Measurements from ENCODE around the gene SAT2.
"Not testable (repeated sequence)": the region's sequence is repeated elsewhere in the genome, so short reads cannot be mapped to it uniquely, and the experiment has no call there.

The SAT2 gene

DNA sequence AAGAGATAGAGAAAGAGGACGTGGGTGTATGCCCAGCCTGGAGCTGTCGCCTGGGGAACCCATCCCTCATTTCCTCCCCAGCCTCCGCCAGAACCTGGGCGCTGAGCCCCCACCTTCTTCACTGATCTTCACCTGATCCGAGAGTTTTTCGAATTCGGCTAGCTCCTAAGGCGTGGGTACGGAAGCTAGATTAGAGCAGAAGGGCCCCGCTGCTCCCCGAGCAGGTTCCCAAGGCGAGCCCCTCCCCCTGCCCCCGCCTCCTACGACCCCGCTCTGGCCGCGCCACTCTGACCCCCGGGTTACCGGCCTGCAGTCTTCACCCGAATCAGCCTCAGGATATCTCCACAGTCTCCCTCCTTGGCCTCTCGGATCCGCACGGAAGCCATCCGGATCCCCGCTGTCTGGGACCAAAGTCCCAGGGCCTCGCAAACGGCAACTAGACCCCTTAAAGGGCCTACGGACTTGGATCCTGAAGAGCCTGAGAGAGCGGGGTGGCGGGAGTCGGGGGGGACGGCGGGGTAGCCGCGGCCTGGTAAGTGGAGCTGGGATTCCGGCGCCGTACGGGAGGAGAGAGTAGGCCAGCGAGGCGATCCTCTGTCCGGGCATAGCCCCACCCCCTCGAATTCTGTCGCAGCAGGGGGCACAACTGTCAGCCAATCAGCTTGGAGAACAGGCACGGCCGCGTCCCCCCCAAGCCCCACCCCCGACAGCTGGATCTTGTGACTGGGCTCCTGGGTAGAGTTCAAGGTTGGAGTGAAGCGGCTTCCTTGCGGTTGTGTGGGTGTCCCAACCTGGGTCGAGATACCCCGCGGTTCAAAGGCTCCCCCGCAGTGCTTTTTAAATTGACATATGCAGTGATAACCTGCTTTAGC lies at the start of gene SAT2:
SAT2 (minus strand) TSS at position 572 of the 872 bp plus-strand sequence; CDS start at position 386, 186 bp downstream.
- peak; percentile 77 to 80 for DNase-seq (ENCODE audit: low read depth in 2 of 2)

- no peak for DNase-seq (ENCODE audit: low read depth in 2 of 2)
Measured at GRCh38 chr17:7676533-7676932, 48.9 kb upstream of the SAT2 start.

DNA sequence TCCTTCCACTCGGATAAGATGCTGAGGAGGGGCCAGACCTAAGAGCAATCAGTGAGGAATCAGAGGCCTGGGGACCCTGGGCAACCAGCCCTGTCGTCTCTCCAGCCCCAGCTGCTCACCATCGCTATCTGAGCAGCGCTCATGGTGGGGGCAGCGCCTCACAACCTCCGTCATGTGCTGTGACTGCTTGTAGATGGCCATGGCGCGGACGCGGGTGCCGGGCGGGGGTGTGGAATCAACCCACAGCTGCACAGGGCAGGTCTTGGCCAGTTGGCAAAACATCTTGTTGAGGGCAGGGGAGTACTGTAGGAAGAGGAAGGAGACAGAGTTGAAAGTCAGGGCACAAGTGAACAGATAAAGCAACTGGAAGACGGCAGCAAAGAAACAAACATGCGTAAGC lies 47.3 kb upstream of the SAT2 start:
- DNase-seq (ENCODE audit: low read depth in 2 of 2) = no peak

GRCh38 chr17:7673239-7673638 lies 45.6 kb upstream of the SAT2 start:
- DNase-seq (ENCODE audit: low read depth in 2 of 2) = no peak

- DNase-seq (ENCODE audit: low read depth in 2 of 2) = no peak
Measured at GRCh38 chr17:7668482-7668881, 40.9 kb upstream of the SAT2 start.

GRCh38 chr17:7667656-7668406 lies 40.2 kb upstream of the SAT2 start:
- no peak for DNase-seq (ENCODE audit: low read depth in 2 of 2)

GRCh38 chr17:7656958-7657609 lies 29.5 kb upstream of the SAT2 start:
- DNase-seq (ENCODE audit: low read depth in 2 of 2) = no peak

DNA sequence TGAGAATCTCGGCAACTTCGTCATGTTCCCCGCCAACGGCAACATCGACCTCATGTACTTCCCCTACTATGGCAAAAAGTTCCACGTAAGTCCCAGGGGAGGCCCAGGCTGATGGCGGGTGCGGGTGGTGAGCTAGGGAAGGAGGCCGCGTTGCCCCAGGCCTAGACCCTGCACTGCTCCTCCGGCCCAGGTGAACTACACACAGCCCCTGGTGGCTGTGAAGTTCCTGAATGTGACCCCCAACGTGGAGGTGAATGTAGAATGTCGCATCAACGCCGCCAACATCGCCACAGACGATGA lies 27.9 kb upstream of the SAT2 start:
- no peak for DNase-seq (ENCODE audit: low read depth in 2 of 2)

GRCh38 chr17:7654832-7655540 lies 27.4 kb upstream of the SAT2 start:
- DNase-seq (ENCODE audit: low read depth in 2 of 2) = no peak

- DNase-seq (ENCODE audit: low read depth in 2 of 2) = no peak
Measured at GRCh38 chr17:7652388-7653356, 25.1 kb upstream of the SAT2 start.

GRCh38 chr17:7651665-7652387 lies 24.2 kb upstream of the SAT2 start:
- no peak for DNase-seq (ENCODE audit: low read depth in 2 of 2)

GRCh38 chr17:7651097-7651664 lies 23.6 kb upstream of the SAT2 start:
- DNase-seq (ENCODE audit: low read depth in 2 of 2) = no peak

DNA sequence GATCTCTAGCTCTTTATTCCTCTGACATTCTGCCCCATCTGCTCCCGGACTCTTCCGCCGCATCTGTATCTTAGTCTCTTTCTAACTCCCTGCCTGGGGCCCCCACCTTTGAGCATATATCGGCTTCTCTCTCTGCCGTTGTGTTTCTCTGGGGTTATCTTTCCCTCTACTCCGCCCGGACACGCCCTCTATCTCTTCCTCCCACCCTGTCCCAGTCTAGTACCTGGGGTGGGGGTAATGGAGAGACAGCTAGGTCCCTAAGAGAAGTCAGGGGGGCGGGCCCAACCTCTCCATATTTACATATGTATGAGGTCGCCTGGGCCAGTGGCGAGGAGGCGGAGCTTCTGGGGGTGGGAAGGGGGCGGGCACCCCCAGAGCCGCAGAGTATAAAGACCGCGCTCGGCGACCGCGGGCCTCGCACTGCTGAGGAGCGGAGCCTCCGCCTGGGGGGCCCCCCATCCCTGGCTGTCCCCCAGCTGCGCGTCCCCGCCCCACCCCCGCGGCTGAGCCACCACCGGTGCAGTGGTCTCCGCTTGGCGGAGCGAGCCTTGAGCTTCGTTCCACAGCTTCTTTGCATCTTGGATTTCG lies 23.0 kb upstream of the SAT2 start, which contains the start of gene ATP1B2:
ATP1B2 (plus strand) TSS at position 418 of the 588 bp plus-strand sequence. CDS start 593 bp downstream, outside the sequence.
- DNase-seq (ENCODE audit: low read depth in 2 of 2) = peak; percentile 53 to 57

DNA sequence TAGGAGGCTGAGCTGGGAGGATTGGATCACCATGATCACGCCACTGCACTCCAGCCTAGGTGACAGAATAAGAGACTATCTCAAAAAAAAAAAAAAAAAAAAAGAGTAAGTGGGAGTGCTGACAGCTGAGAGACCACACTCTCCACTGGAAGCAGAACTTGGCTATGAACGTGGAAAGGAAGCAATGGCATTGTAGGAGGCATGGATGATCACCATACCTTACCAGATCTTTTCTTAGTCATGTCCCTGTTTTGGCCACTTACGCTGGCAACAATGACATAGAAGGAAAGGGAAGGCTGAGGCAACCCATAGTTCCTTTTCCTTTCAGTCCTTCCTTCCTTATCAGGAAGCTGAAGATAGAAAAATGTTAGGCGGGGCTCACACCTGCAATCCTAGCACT lies 19.4 kb upstream of the SAT2 start:
- no peak for DNase-seq (ENCODE audit: low read depth in 2 of 2)

- DNase-seq (ENCODE audit: low read depth in 2 of 2) = no peak
Measured at GRCh38 chr17:7646457-7646856, 18.8 kb upstream of the SAT2 start.

GRCh38 chr17:7644775-7645174 lies 17.2 kb upstream of the SAT2 start:
- no peak for DNase-seq (ENCODE audit: low read depth in 2 of 2)

- DNase-seq (ENCODE audit: low read depth in 2 of 2) = not testable (repeated sequence)
Measured at GRCh38 chr17:7641635-7642034, 14.0 kb upstream of the SAT2 start.

GRCh38 chr17:7640783-7641182 lies 13.2 kb upstream of the SAT2 start:
- DNase-seq (ENCODE audit: low read depth in 2 of 2) = no peak

- no peak for DNase-seq (ENCODE audit: low read depth in 2 of 2)
Measured at GRCh38 chr17:7636163-7636562, 8.5 kb upstream of the SAT2 start.
